HS-5 (cell line): ENCODE measurements around the gene TUBB2B.
A peak's percentile ranks its signal among the peaks of the same experiment; 100 is the strongest.
"Not testable (repeated sequence)": the region's sequence is repeated elsewhere in the genome, so short reads cannot be mapped to it uniquely, and the experiment has no call there.

ENCODE experiments used
- DNase-seq: peaks from one replicate; pipeline ENCODE4 v3.0.0-alpha.2; 2012; ENCODE audit warnings: low read depth

TUBB2B gene

GRCh38 chr6:3186974-3187382 is 40.5 kb downstream of the TUBB2B start:
- no peak for DNase-seq

GRCh38 chr6:3183066-3183465 is 44.4 kb downstream of the TUBB2B start:
- DNase-seq, result no peak

GRCh38 chr6:3181105-3181504 is 46.3 kb downstream of the TUBB2B start:
- no peak for DNase-seq

DNA sequence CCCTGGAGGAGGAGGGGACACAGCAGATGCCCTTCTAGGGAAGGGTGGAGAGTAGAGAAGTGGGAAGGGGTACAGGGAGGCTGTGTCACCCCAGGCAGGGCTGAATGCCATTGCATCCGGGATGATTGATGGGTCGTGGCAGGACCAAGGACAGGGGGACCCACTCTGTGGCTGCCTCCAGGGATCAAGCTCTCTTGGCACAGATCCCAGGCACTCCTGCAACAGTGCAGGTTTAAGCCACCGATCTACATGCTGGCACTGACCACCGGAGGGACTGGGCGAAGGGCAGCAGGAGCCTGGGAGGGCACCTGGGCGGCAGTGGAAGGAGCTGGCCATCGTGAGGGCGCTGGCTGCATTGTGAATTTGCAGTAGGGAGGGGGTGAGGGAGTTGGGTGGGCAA is 47.5 kb downstream of the TUBB2B start:
- not testable (repeated sequence) for DNase-seq

DNA sequence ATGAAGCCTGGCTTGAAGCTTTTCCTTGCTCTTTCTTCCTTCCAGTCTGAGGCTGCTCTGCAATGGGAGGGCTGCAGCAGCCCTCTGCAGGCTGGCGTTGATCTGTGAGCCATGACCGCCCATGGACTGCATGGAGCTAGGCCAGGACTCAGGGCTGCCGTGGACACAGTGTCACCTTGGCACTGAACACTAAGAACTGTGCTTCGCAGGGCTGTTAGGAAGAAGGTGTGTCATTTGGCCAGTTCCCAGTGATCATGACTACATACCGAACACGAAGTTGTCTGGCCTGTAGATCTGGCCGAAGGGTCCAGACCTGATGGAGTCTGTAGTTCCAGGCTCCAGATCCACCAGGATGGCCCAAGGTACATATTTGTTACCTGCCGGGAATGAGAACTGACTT is 48.8 kb downstream of the TUBB2B start:
- not testable (repeated sequence) for DNase-seq

- peak; percentile 74 for DNase-seq
Observed at GRCh38 chr6:3176562-3177355, 50.7 kb downstream of the TUBB2B start.

DNA sequence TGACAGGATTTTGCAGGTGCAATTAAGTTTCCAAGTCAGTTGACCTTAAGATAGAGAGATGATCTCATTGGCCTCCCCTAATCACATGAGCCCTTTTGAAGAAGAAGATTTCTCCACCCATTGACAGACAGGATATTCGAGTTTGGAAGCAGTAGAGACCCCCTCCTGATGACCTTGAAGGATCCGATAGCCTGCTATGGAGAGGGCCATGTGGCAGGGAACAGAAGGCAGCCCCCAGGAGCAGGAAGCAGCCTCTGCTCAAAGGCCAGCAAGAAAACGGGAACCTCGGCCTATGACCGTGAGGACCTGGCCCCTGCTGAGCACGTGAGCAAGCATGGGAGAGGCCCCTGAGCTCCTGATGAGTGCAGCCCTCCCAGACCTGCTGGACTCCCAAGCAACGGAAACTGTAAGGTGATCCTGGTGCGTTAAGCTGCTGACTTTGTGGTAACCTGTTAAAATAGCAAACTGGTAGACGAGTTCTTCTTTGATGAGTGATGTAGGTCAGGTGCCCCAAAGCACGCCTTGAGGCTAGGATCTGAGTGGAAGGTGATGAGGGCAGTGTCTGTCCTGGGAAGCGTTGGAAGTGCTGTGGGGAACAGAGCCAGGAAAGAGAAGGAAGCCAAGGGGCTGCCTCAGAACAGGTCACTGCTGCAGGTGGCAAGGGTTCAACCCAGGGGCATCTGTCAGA is 51.6 kb downstream of the TUBB2B start:
- DNase-seq, result no peak
